Measurements from ENCODE around the gene SPRED2.

The SPRED2 gene

DNA sequence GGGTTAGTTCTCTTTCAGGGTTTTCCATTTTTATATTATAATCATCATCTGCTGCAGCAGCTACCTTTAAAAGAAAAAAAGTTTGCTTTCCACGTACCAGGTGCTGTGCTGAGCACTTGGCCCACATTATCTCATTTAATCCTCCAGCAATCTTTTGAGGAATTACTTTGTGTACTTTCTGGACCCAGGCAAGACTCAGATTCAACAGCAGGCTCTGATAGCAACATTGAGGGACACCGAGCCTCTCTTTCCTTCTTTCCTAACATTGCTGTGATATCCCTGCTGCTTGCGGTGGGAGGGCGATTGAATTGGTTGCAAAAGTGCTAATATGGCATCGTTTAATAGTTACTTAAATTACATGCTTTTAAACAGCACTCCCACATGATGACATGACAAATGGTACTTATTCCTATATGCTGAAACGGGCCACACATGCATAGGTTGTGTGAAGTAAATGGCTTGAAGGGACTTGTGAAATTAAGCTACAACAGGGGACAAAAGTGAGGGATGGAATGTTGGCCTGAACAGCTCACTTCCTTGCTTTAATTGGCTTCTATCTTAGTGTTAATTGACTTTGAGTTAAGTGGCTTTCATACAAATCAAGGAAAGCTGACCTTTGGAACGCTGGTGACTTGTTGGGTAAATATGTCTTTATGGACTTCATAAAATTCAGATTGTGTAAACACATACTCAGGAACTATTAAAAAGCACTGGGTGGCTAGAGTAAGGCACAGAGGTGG is 21.2 kb downstream of the SPRED2 start:
- no peak for DNase-seq (ENCODE audit: low read depth, low spot score)
- TF ChIP-seq CTCF (IDR thresholded peaks at IDR 0.05; ENCODE audit: low read depth, low read length), result no peak
- in situ Hi-C loops (cut with HindIII; ENCODE audit: low sequenced_read_pairs), result no loop called here
- H3K4me3 ChIP-seq (ENCODE audit: low read depth, low read length), result no peak overlapping the region

DNA sequence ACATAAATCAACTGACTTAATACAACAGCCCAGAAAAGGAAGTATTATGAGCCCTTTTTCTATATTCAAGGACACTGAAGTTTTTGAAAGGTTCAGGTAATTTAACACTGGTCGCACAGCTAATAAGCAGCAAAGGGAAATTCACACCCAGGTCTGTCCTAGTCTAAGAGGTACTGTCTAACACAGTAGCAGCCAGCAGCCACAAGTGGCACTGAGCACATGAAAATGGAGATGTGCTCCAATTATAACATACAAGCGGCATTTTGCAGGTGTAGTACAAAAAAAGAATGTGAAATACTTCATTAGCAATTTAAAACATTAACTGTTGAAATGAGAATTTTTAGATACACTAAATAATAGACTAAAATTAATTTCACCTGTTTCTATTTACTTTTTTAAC is 23.4 kb downstream of the SPRED2 start:
- DNase-seq (ENCODE audit: low read depth, low spot score), result no peak
- no peak for TF ChIP-seq CTCF (IDR thresholded peaks at IDR 0.05; ENCODE audit: low read depth, low read length)
- no peak overlapping the region for H3K4me3 ChIP-seq (ENCODE audit: low read depth, low read length)
- in situ Hi-C loops (cut with HindIII; ENCODE audit: low sequenced_read_pairs), result no loop called here

- no peak overlapping the region for H3K4me3 ChIP-seq (ENCODE audit: low read depth, low read length)
- DNase-seq (ENCODE audit: low read depth, low spot score), result no peak
- in situ Hi-C loops (cut with HindIII; ENCODE audit: low sequenced_read_pairs), result no loop called here
- no peak for TF ChIP-seq CTCF (IDR thresholded peaks at IDR 0.05; ENCODE audit: low read depth, low read length)
Observed at GRCh38 chr2:65407240-65407639, 25.2 kb downstream of the SPRED2 start.

GRCh38 chr2:65404988-65405697 is 27.3 kb downstream of the SPRED2 start:
- DNase-seq (ENCODE audit: low read depth, low spot score), result no peak
- TF ChIP-seq CTCF (IDR thresholded peaks at IDR 0.05; ENCODE audit: low read depth, low read length), result no peak
- H3K4me3 ChIP-seq (ENCODE audit: low read depth, low read length), result no peak overlapping the region
- in situ Hi-C loops (cut with HindIII; ENCODE audit: low sequenced_read_pairs), result no loop called here

DNA sequence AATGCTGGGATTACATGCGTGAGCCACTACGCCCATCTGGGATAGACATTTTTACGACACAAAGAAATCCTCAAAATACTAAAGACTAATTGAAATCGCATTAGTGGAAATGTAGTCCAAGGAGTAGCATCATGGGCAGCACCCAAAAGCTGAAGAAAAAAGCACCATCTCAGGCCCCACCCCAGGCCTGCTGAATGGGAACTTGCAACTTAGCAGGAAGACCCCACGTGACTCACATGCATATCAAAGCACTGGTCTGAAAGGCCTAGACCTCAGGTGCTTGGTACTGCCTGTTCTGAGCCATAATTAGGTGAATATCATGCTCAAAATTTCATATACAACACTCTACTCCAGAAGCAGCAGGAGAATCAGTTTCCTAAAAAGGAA is 28.9 kb downstream of the SPRED2 start:
- in situ Hi-C loops (cut with HindIII; ENCODE audit: low sequenced_read_pairs), result no loop called here
- no peak overlapping the region for H3K4me3 ChIP-seq (ENCODE audit: low read depth, low read length)
- no peak for TF ChIP-seq CTCF (IDR thresholded peaks at IDR 0.05; ENCODE audit: low read depth, low read length)
- no peak for DNase-seq (ENCODE audit: low read depth, low spot score)

- no peak overlapping the region for H3K4me3 ChIP-seq (ENCODE audit: low read depth, low read length)
- TF ChIP-seq CTCF (IDR thresholded peaks at IDR 0.05; ENCODE audit: low read depth, low read length), result no peak
- in situ Hi-C loops (cut with HindIII; ENCODE audit: low sequenced_read_pairs), result no loop called here
- no peak for DNase-seq (ENCODE audit: low read depth, low spot score)
Observed at GRCh38 chr2:65402780-65403528, 29.4 kb downstream of the SPRED2 start.

Measured in astrocyte of the spinal cord (primary cell).